Measurements from ENCODE around the gene TMEM156. TPM values are rescaled to one million over a fixed set of nuclear protein-coding genes. Genes with fewer than 3 reads are reported as not detected.
A peak's percentile ranks its signal among the peaks of the same experiment; 100 is the strongest.
"Not testable (repeated sequence)": the region's sequence is repeated elsewhere in the genome, so short reads cannot be mapped to it uniquely, and the experiment has no call there.

TMEM156 gene
- total RNA-seq, 1 donor = not detected

DNA sequence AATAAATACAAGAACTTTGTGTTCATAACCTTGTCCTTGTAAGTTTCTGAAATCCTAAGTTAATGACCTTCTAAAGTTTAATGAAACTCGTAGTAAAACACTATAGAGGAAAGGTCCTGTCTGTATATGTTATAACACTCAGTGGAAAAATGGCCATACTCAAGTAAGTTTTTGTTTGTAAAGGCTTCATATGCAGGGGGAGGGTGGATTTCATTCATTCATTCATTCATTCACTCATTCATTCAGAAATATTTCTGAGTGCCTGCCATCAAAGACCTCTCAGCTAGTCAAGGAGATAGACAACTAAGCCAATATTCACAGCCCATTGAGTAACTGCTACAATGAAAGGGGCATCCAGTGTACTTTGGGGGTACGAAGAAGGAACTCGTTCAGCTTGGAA is 6.9 kb upstream of the TMEM156 start:
- H3K27ac ChIP-seq (ENCODE audit: low read depth, low read length) = no peak overlapping the region
- H3K9me3 ChIP-seq (ENCODE audit: low read depth, low read length) = no peaks in the 10 kb centered on the region
- H3K4me2 ChIP-seq (ENCODE audit: insufficient read depth, low read length) = no peak overlapping the region
- H3K27me3 ChIP-seq (ENCODE audit: insufficient read depth, low read length) = no peaks in the 10 kb centered on the region
- DNase-seq (ENCODE audit: insufficient read length, low spot score, missing footprints) = no peak
- no peaks in the 10 kb centered on the region for H3K79me2 ChIP-seq (ENCODE audit: insufficient read depth, low read length)
- H4K20me1 ChIP-seq (ENCODE audit: insufficient read depth, low read length) = no peaks in the 10 kb centered on the region
- peaks cover 36% of the 10 kb centered on the region for H3K4me1 ChIP-seq (ENCODE audit: insufficient read depth, low read length)
- H3K36me3 ChIP-seq (ENCODE audit: insufficient read depth, low read length) = no peaks in the 10 kb centered on the region
- TF ChIP-seq, protein P1, sequence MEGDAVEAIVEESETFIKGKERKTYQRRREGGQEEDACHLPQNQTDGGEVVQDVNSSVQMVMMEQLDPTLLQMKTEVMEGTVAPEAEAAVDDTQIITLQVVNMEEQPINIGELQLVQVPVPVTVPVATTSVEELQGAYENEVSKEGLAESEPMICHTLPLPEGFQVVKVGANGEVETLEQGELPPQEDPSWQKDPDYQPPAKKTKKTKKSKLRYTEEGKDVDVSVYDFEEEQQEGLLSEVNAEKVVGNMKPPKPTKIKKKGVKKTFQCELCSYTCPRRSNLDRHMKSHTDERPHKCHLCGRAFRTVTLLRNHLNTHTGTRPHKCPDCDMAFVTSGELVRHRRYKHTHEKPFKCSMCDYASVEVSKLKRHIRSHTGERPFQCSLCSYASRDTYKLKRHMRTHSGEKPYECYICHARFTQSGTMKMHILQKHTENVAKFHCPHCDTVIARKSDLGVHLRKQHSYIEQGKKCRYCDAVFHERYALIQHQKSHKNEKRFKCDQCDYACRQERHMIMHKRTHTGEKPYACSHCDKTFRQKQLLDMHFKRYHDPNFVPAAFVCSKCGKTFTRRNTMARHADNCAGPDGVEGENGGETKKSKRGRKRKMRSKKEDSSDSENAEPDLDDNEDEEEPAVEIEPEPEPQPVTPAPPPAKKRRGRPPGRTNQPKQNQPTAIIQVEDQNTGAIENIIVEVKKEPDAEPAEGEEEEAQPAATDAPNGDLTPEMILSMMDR (IDR thresholded peaks at IDR 0.05; ENCODE audit: extremely low read depth, low read depth, low read length) = no peak
- no peak overlapping the region for H2AFZ ChIP-seq (ENCODE audit: low read length)
- H3K4me3 ChIP-seq (ENCODE audit: insufficient read depth, low read length) = no peak overlapping the region

DNA sequence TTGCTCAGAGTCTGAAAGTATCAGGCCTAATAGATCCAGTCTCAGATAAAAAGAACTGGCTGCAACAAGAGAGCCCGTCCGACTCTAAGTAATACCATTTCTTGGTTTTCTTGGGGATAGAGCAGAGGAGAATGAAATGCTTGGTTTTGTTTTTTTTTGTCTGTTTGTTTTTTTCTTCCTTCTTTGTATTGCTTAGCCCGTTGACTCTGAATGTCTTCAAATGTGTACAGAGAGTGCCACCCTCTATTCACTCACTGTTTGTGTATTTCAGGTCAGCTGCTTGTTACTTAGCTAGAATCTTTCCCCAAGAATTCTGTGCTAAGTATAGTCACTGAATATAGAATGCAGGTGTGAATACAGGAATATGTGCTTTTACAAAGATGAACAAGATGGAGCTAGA is 5.7 kb upstream of the TMEM156 start:
- Histone ChIP-seq H3K27me3 (ENCODE audit: insufficient read depth, low read length) (no peaks in the 10 kb centered on the region), H3K4me2 (ENCODE audit: insufficient read depth, low read length) (no peak overlapping the region)

DNA sequence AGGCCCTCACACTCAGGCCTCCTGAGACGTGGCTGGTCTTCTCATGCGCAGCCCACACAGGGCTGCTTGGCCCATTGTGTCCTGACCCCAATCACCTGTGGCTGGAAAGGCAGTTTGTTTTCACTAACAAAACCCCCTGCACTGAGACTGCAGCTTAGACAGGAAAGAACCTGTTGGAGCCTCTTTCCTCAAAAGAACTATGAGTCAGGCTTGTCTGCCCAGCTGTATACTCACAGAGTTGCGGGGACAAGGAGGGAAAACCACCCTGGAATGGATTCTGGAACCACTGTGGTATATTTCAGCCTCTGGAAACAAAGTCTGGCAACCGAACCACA is 5.2 kb upstream of the TMEM156 start:
- Histone ChIP-seq H3K27me3 (ENCODE audit: insufficient read depth, low read length) (no peaks in the 10 kb centered on the region), H3K4me2 (ENCODE audit: insufficient read depth, low read length) (no peak overlapping the region), H3K9me3 (ENCODE audit: low read depth, low read length) (no peaks in the 10 kb centered on the region), H3K4me1 (ENCODE audit: insufficient read depth, low read length) (peaks cover 26% of the 10 kb centered on the region), H3K79me2 (ENCODE audit: insufficient read depth, low read length) (no peaks in the 10 kb centered on the region), H2AFZ (ENCODE audit: low read length) (peak overlapping the region; percentile 45), H3K27ac (ENCODE audit: low read depth, low read length) (peak overlapping the region; percentile 60), H4K20me1 (ENCODE audit: insufficient read depth, low read length) (no peaks in the 10 kb centered on the region), H3K36me3 (ENCODE audit: insufficient read depth, low read length) (no peaks in the 10 kb centered on the region), H3K4me3 (ENCODE audit: insufficient read depth, low read length) (no peak overlapping the region)
- DNase-seq (ENCODE audit: insufficient read length, low spot score, missing footprints) = no peak
- TF ChIP-seq, protein P1 (IDR thresholded peaks at IDR 0.05; ENCODE audit: extremely low read depth, low read depth, low read length) = no peak

More for the DNA sequence above, 5.7 kb upstream of the TMEM156 start:
- H3K4me3 ChIP-seq (ENCODE audit: insufficient read depth, low read length) = no peak overlapping the region
- peak overlapping the region; percentile 45 for H2AFZ ChIP-seq (ENCODE audit: low read length)
- H3K9me3 ChIP-seq (ENCODE audit: low read depth, low read length) = no peaks in the 10 kb centered on the region
- H3K79me2 ChIP-seq (ENCODE audit: insufficient read depth, low read length) = no peaks in the 10 kb centered on the region
- TF ChIP-seq, protein P1 (IDR thresholded peaks at IDR 0.05; ENCODE audit: extremely low read depth, low read depth, low read length) = no peak
- H4K20me1 ChIP-seq (ENCODE audit: insufficient read depth, low read length) = no peaks in the 10 kb centered on the region
- DNase-seq (ENCODE audit: insufficient read length, low spot score, missing footprints) = no peak
- no peaks in the 10 kb centered on the region for H3K36me3 ChIP-seq (ENCODE audit: insufficient read depth, low read length)
- H3K4me1 ChIP-seq (ENCODE audit: insufficient read depth, low read length) = peaks cover 24% of the 10 kb centered on the region
- peak overlapping the region; percentile 60 for H3K27ac ChIP-seq (ENCODE audit: low read depth, low read length)

DNA sequence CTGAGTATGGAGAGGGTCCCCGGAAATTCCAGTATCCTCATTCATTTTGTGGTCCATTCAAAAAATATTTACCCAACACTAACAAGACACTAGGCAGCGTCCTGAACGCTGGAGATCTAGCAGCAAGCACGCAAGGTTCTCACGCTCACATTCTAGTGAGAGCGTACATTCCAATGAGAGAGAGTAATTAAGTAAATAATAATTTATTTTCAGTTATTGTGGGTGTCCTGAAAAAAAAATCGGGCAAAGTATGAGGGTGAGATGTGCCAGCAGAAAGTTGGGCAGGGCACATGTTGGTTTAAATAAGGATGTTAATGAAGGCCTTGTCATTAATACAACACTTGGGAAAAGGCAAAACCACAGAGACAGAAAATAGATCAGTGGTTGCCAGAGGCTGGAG is 4.0 kb upstream of the TMEM156 start:
- H3K4me1 ChIP-seq (ENCODE audit: insufficient read depth, low read length) = peaks cover 32% of the 10 kb centered on the region

DNA sequence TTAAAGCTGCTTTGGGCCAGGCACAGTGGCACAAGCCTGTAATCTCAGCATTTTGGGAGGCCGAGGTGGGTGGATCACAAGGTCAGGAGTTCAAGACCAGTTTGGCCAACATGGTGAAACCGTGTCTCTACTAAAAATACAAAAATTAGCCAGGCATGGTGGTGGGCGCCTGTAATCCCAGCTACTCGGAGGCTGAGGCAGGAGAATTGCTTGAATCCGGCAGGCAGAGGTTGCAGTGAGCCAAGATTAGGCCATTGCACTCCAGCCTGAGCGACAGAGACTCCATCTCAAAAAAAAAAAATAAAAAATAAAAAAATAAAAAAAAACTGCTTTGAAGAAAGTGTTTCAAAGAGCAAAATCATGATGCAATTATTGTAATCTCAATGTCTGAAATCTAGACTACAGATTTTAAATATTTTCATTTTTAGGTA is 604 bp downstream of the TMEM156 start:
- H3K4me2 ChIP-seq (ENCODE audit: insufficient read depth, low read length) = not testable (repeated sequence)

More for the DNA sequence above, 4.0 kb upstream of the TMEM156 start:
- no peaks in the 10 kb centered on the region for H3K27me3 ChIP-seq (ENCODE audit: insufficient read depth, low read length)
- H3K4me2 ChIP-seq (ENCODE audit: insufficient read depth, low read length) = peak overlapping the region; percentile 25
- H3K79me2 ChIP-seq (ENCODE audit: insufficient read depth, low read length) = no peaks in the 10 kb centered on the region
- H3K9me3 ChIP-seq (ENCODE audit: low read depth, low read length) = no peaks in the 10 kb centered on the region
- no peak overlapping the region for H3K4me3 ChIP-seq (ENCODE audit: insufficient read depth, low read length)
- no peaks in the 10 kb centered on the region for H3K36me3 ChIP-seq (ENCODE audit: insufficient read depth, low read length)
- H4K20me1 ChIP-seq (ENCODE audit: insufficient read depth, low read length) = no peaks in the 10 kb centered on the region
- TF ChIP-seq, protein P1 (IDR thresholded peaks at IDR 0.05; ENCODE audit: extremely low read depth, low read depth, low read length) = no peak
- peak overlapping the region; percentile 87 for H3K27ac ChIP-seq (ENCODE audit: low read depth, low read length)
- no peak overlapping the region for H2AFZ ChIP-seq (ENCODE audit: low read length)
- DNase-seq (ENCODE audit: insufficient read length, low spot score, missing footprints) = no peak

More for the DNA sequence above, 604 bp downstream of the TMEM156 start:
- not testable (repeated sequence) for H3K9me3 ChIP-seq (ENCODE audit: low read depth, low read length); H3K36me3 ChIP-seq (ENCODE audit: insufficient read depth, low read length); H2AFZ ChIP-seq (ENCODE audit: low read length); DNase-seq (ENCODE audit: insufficient read length, low spot score, missing footprints); H3K79me2 ChIP-seq (ENCODE audit: insufficient read depth, low read length); H3K27me3 ChIP-seq (ENCODE audit: insufficient read depth, low read length); H4K20me1 ChIP-seq (ENCODE audit: insufficient read depth, low read length); H3K4me3 ChIP-seq (ENCODE audit: insufficient read depth, low read length)
- Histone ChIP-seq H3K4me1 (ENCODE audit: insufficient read depth, low read length) (peaks cover 29% of the 10 kb centered on the region), H3K27ac (ENCODE audit: low read depth, low read length) (peak overlapping the region; percentile 14)
